ENCODE results near the gene CBX5. TPM values are rescaled to one million over a fixed set of nuclear protein-coding genes. Genes with fewer than 3 reads are reported as not detected.

Gene CBX5
- total and polyA plus RNA-seq, 9 of the 15 experiments (the other 6 are each of a cell fraction or from before 2014, with no cell fraction given): 32.6 to 102 (median 59.2) TPM

DNA sequence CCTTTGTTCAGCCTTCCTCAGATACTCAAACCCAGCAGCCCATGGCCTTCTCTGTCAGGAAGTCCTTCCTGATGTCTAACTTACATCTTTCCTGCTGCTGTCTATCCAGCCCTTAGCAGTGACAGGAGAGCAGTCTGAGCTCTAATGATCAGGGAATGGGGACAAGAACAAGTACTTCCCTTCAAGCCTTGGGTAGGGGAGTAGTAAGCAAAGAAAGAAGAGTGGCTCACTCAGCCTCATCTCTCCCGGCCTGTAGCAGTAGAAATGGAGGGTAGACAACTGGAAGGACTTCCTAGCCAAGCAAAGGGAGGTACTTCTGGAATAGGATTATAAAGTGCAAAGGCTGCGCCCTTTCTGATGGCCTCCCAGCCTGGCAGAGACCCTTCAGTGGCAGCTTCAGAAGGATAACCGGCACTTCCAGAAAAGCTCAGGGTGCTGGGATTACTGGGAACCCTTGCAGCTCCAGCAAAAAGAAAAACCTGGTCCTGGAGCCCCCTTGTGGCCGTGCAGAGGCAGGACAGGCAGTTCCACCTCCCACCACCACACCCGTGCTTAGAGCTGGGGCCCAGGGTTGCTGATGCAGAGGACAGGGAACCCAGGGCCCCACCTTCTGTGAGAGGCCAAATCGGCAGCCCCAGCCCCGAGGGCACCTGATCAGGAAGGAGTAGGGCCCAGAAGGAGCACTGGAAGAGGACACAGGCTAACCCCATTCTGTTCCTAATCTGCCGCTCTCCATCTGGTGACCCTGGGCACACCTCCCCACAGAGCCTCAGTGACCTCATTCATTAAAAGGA is 78.7 kb downstream of the CBX5 start (continued):
- TF ChIP-seq, protein P1, sequence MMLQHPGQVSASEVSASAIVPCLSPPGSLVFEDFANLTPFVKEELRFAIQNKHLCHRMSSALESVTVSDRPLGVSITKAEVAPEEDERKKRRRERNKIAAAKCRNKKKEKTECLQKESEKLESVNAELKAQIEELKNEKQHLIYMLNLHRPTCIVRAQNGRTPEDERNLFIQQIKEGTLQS (IDR thresholded peaks at IDR 0.05): no peak
- TF ChIP-seq, protein P1 (CRISPR knock-in tag; conservative IDR thresholded peaks at IDR 0.05): peak; percentile 31; the same call in 1 of the 2 replicates
- TF ChIP-seq, protein P2, sequence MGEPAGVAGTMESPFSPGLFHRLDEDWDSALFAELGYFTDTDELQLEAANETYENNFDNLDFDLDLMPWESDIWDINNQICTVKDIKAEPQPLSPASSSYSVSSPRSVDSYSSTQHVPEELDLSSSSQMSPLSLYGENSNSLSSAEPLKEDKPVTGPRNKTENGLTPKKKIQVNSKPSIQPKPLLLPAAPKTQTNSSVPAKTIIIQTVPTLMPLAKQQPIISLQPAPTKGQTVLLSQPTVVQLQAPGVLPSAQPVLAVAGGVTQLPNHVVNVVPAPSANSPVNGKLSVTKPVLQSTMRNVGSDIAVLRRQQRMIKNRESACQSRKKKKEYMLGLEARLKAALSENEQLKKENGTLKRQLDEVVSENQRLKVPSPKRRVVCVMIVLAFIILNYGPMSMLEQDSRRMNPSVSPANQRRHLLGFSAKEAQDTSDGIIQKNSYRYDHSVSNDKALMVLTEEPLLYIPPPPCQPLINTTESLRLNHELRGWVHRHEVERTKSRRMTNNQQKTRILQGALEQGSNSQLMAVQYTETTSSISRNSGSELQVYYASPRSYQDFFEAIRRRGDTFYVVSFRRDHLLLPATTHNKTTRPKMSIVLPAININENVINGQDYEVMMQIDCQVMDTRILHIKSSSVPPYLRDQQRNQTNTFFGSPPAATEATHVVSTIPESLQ (CRISPR knock-in tag; IDR thresholded peaks at IDR 0.05): no peak
- no peak for TF ChIP-seq NUFIP1 (IDR thresholded peaks at IDR 0.05; ENCODE audit: partially characterized antibody)
- TF ChIP-seq SMARCE1 (IDR thresholded peaks at IDR 0.05): no peak
- TF ChIP-seq, protein P3, sequence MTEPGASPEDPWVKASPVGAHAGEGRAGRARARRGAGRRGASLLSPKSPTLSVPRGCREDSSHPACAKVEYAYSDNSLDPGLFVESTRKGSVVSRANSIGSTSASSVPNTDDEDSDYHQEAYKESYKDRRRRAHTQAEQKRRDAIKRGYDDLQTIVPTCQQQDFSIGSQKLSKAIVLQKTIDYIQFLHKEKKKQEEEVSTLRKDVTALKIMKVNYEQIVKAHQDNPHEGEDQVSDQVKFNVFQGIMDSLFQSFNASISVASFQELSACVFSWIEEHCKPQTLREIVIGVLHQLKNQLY (CRISPR knock-in tag; conservative IDR thresholded peaks at IDR 0.05): no peak
- no peak for TF ChIP-seq GATAD2A (IDR thresholded peaks at IDR 0.05)
- TF ChIP-seq XRCC3 (IDR thresholded peaks at IDR 0.05): no peak
- TF ChIP-seq FOXK2 (conservative IDR thresholded peaks at IDR 0.05 in 1 of 2, IDR thresholded peaks at IDR 0.05 in 1 of 2; ENCODE audit: low read depth in 2 of 2): no peak
- TF ChIP-seq, protein P4, sequence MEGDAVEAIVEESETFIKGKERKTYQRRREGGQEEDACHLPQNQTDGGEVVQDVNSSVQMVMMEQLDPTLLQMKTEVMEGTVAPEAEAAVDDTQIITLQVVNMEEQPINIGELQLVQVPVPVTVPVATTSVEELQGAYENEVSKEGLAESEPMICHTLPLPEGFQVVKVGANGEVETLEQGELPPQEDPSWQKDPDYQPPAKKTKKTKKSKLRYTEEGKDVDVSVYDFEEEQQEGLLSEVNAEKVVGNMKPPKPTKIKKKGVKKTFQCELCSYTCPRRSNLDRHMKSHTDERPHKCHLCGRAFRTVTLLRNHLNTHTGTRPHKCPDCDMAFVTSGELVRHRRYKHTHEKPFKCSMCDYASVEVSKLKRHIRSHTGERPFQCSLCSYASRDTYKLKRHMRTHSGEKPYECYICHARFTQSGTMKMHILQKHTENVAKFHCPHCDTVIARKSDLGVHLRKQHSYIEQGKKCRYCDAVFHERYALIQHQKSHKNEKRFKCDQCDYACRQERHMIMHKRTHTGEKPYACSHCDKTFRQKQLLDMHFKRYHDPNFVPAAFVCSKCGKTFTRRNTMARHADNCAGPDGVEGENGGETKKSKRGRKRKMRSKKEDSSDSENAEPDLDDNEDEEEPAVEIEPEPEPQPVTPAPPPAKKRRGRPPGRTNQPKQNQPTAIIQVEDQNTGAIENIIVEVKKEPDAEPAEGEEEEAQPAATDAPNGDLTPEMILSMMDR (IDR thresholded peaks at IDR 0.05 in 2 of 3, conservative IDR thresholded peaks at IDR 0.05 in 1 of 3; ENCODE audit: insufficient read depth in 2 of 3, low read depth in 1 of 3, low read length in 3 of 3): peak; percentile 98 to 99 (median 98)
- no peak for TF ChIP-seq ZNF217 (CRISPR knock-in tag; IDR thresholded peaks at IDR 0.05)
- TF ChIP-seq CHD1 (IDR thresholded peaks at IDR 0.05; ENCODE audit: low read length): no peak
